ENCODE results near the gene SLC25A26. TPM values are rescaled to one million over a fixed set of nuclear protein-coding genes. Genes with fewer than 3 reads are reported as not detected.
"Not testable (repeated sequence)": the region's sequence is repeated elsewhere in the genome, so short reads cannot be mapped to it uniquely, and the experiment has no call there.

SLC25A26 gene
- total RNA-seq, 2 donors from 2014 or later: 20.7 to 22.8 TPM

DNA sequence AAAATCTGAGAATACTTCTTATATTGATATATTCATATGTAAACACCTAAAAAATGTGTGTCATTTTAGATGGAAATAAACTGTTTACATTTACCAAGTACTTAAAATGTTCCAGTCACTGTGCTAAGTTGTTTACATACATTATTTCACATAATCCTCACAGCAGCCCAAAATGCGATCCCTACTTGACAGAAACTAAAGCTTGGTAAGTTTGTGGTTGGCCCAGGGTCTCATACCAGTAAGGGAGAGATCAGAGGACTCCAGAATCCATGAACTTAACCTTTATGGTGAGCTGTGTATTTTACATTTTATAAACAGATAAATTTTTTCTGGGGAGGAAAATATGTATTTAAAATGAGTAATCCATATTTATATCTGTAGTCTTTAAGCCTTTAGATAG is 51.2 kb downstream of the SLC25A26 start:
- WGBS, 2 experiments (ENCODE audit: insufficient coverage in 1 of 2, insufficient read length in 1 of 2): 100% methylated on average over 1 of the region's 1 CpG; no CpG with 5 or more reads in 1 of the 2 experiments
- H3K4me3 ChIP-seq (ENCODE audit: low read length): no peak overlapping the region
- H3K9me3 ChIP-seq (ENCODE audit: control insufficient read depth, low read length): no peaks in the 10 kb centered on the region
- peaks cover 13% of the 10 kb centered on the region for H3K4me1 Mint-ChIP-seq
- H3K27ac Mint-ChIP-seq: no peak overlapping the region
- no peaks in the 10 kb centered on the region for H3K9me3 Mint-ChIP-seq
- H3K36me3 ChIP-seq (ENCODE audit: control insufficient read depth, insufficient read depth, low read length): no peaks in the 10 kb centered on the region
- DNase-seq: no peak
- no peaks in the 10 kb centered on the region for H3K27me3 Mint-ChIP-seq (ENCODE audit: insufficient read depth)
- no peak overlapping the region for H3K27ac ChIP-seq (ENCODE audit: low read depth, low read length)
- TF ChIP-seq, protein P1, sequence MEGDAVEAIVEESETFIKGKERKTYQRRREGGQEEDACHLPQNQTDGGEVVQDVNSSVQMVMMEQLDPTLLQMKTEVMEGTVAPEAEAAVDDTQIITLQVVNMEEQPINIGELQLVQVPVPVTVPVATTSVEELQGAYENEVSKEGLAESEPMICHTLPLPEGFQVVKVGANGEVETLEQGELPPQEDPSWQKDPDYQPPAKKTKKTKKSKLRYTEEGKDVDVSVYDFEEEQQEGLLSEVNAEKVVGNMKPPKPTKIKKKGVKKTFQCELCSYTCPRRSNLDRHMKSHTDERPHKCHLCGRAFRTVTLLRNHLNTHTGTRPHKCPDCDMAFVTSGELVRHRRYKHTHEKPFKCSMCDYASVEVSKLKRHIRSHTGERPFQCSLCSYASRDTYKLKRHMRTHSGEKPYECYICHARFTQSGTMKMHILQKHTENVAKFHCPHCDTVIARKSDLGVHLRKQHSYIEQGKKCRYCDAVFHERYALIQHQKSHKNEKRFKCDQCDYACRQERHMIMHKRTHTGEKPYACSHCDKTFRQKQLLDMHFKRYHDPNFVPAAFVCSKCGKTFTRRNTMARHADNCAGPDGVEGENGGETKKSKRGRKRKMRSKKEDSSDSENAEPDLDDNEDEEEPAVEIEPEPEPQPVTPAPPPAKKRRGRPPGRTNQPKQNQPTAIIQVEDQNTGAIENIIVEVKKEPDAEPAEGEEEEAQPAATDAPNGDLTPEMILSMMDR (conservative IDR thresholded peaks at IDR 0.05): no peak
- no peak overlapping the region for H3K4me3 Mint-ChIP-seq
- peaks cover 4% of the 10 kb centered on the region for H3K4me1 ChIP-seq (ENCODE audit: control insufficient read depth, insufficient read depth, low read length)
- H3K27me3 ChIP-seq (ENCODE audit: control insufficient read depth, insufficient read depth, low read length, poor library complexity, severe bottlenecking): no peaks in the 10 kb centered on the region
- no peak overlapping the region for H3K9ac ChIP-seq (ENCODE audit: extremely low read depth, low read length, poor library complexity, severe bottlenecking)
- H3K36me3 Mint-ChIP-seq (ENCODE audit: low read depth): peaks cover 6% of the 10 kb centered on the region

DNA sequence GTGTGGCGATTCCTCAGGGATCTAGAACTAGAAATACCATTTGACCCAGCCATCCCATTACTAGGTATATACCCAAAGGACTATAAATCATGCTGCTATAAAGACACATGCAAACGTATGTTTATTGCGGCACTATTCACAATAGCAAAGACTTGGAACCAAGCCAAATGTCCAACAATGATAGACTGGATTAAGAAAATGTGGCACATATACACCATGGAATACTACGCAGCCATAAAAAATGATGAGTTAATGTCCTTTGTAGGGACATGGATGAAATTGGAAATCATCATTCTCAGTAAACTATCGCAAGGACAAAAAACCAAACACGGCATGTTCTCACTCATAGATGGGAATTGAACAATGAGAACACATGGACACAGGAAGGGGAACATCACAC is 54.0 kb downstream of the SLC25A26 start:
- WGBS, 2 experiments (ENCODE audit: insufficient coverage in 1 of 2, insufficient read length in 1 of 2): 100% methylated on average over 2 of the region's 6 CpGs; no CpG with 5 or more reads in 1 of the 2 experiments
- not testable (repeated sequence) for H3K9ac ChIP-seq (ENCODE audit: extremely low read depth, low read length, poor library complexity, severe bottlenecking); H3K27ac Mint-ChIP-seq; H3K4me1 ChIP-seq (ENCODE audit: control insufficient read depth, insufficient read depth, low read length); H3K27me3 ChIP-seq (ENCODE audit: control insufficient read depth, insufficient read depth, low read length, poor library complexity, severe bottlenecking); H3K36me3 Mint-ChIP-seq (ENCODE audit: low read depth); H3K36me3 ChIP-seq (ENCODE audit: control insufficient read depth, insufficient read depth, low read length); DNase-seq; H3K9me3 Mint-ChIP-seq; H3K27me3 Mint-ChIP-seq (ENCODE audit: insufficient read depth); H3K4me3 Mint-ChIP-seq; H3K9me3 ChIP-seq (ENCODE audit: control insufficient read depth, low read length); H3K4me1 Mint-ChIP-seq; H3K4me3 ChIP-seq (ENCODE audit: low read length); H3K27ac ChIP-seq (ENCODE audit: low read depth, low read length)

DNA sequence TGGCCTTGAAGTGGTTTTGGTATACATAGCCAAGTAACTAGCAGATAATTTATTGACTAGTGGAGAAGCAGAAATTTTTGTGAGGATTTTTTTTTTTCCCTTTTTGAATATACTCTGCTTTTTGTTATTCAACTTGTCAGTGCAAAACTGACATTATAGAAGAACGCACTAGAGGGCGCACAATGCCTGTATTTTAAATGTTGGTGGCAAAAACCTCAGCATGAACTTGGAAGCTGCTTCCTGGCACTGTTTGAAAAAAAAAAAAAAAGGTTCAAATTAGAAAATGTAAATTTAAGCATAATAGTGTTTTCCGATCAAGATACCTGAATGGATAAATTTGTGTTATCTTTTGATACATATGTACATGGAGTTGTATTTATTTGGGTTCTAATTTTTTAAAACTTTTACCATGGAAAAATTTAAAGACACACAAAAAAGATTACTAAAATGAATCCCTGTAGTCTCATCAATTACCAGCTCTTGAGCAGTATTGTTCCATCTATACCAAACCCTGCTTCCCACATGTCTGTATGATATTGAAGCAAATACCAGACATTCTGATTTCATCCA is 56.0 kb downstream of the SLC25A26 start:
- peak; percentile 84 for DNase-seq
- no peaks in the 10 kb centered on the region for H3K9me3 ChIP-seq (ENCODE audit: control insufficient read depth, low read length)
- Mint-ChIP-seq H3K9me3 (no peaks in the 10 kb centered on the region), H3K27ac (no peak overlapping the region), H3K4me3 (no peak overlapping the region), H3K36me3 (ENCODE audit: low read depth) (peaks cover 6% of the 10 kb centered on the region), H3K4me1 (peaks cover 4% of the 10 kb centered on the region), H3K27me3 (ENCODE audit: insufficient read depth) (no peaks in the 10 kb centered on the region)
- TF ChIP-seq, protein P1 (conservative IDR thresholded peaks at IDR 0.05): peak; percentile 84
- no peaks in the 10 kb centered on the region for H3K27me3 ChIP-seq (ENCODE audit: control insufficient read depth, insufficient read depth, low read length, poor library complexity, severe bottlenecking)
- no peak overlapping the region for H3K9ac ChIP-seq (ENCODE audit: extremely low read depth, low read length, poor library complexity, severe bottlenecking)
- 0 to 10% methylated on average over 2 to 3 of the region's 3 CpGs for WGBS, 2 experiments (ENCODE audit: insufficient coverage in 1 of 2, insufficient read length in 1 of 2)
- no peak overlapping the region for H3K27ac ChIP-seq (ENCODE audit: low read depth, low read length)
- no peaks in the 10 kb centered on the region for H3K36me3 ChIP-seq (ENCODE audit: control insufficient read depth, insufficient read depth, low read length)
- H3K4me1 ChIP-seq (ENCODE audit: control insufficient read depth, insufficient read depth, low read length): no peaks in the 10 kb centered on the region
- no peak overlapping the region for H3K4me3 ChIP-seq (ENCODE audit: low read length)

DNA sequence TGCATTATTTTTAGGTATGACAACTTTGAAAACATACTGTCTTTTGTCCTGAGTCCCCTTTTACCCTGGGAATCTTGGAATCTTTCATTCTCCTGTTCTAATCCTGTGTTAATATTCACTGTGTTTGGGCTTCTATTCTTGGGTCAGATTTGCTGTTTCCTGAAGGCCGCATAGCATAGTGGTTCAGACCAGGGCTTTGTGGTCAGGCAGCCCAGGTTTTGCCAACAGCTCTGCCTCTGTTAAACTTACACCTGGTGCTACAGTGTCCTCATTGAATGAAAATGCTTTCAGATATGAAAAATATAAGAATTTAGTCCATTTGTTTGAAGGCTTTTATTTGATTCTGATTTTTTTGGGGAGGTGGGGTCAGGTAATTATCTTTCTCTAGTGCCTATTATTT is 58.4 kb downstream of the SLC25A26 start:
- WGBS, 2 experiments (ENCODE audit: insufficient coverage in 1 of 2, insufficient read length in 1 of 2): 97 to 100% methylated on average over 1 of the region's 1 CpG
- Mint-ChIP-seq H3K27me3 (ENCODE audit: insufficient read depth) (no peaks in the 10 kb centered on the region), H3K4me1 (peaks cover 1% of the 10 kb centered on the region), H3K36me3 (ENCODE audit: low read depth) (peaks cover 2% of the 10 kb centered on the region), H3K27ac (no peak overlapping the region), H3K9me3 (no peaks in the 10 kb centered on the region), H3K4me3 (no peak overlapping the region)
- DNase-seq: no peak
- Histone ChIP-seq H3K9ac (ENCODE audit: extremely low read depth, low read length, poor library complexity, severe bottlenecking) (no peak overlapping the region), H3K27me3 (ENCODE audit: control insufficient read depth, insufficient read depth, low read length, poor library complexity, severe bottlenecking) (no peaks in the 10 kb centered on the region), H3K9me3 (ENCODE audit: control insufficient read depth, low read length) (no peaks in the 10 kb centered on the region), H3K4me1 (ENCODE audit: control insufficient read depth, insufficient read depth, low read length) (no peaks in the 10 kb centered on the region), H3K4me3 (ENCODE audit: low read length) (no peak overlapping the region), H3K36me3 (ENCODE audit: control insufficient read depth, insufficient read depth, low read length) (no peaks in the 10 kb centered on the region), H3K27ac (ENCODE audit: low read depth, low read length) (no peak overlapping the region)
- TF ChIP-seq, protein P1 (conservative IDR thresholded peaks at IDR 0.05): no peak

All from endodermal cell (in vitro differentiated cells).